Measurements from ENCODE around the gene SYT7. TPM values are rescaled to one million over a fixed set of nuclear protein-coding genes. Genes with fewer than 3 reads are reported as not detected.

The SYT7 gene
- total RNA-seq, 1 donor from 2014 or later, result 18.9 TPM

GRCh38 chr11:61571337-61571736, 9.5 kb downstream of the SYT7 start:
- peaks cover 63% of the 10 kb centered on the region for H3K4me1 ChIP-seq
- H3K9me3 ChIP-seq (replicated peaks), result no peaks in the 10 kb centered on the region
- no peak overlapping the region for H3K4me3 ChIP-seq
- DNase-seq, result no peak
- peaks cover 5% of the 10 kb centered on the region for H3K27me3 ChIP-seq (ENCODE audit: low read depth)
- TF ChIP-seq CTCF (IDR thresholded peaks at IDR 0.05; ENCODE audit: borderline replicate concordance), result no peak
- no peaks in the 10 kb centered on the region for H3K36me3 ChIP-seq
- no peak overlapping the region for H3K27ac ChIP-seq (replicated peaks)
- intact Hi-C loops (cut with micrococcal nuclease), result no loop called here

DNA sequence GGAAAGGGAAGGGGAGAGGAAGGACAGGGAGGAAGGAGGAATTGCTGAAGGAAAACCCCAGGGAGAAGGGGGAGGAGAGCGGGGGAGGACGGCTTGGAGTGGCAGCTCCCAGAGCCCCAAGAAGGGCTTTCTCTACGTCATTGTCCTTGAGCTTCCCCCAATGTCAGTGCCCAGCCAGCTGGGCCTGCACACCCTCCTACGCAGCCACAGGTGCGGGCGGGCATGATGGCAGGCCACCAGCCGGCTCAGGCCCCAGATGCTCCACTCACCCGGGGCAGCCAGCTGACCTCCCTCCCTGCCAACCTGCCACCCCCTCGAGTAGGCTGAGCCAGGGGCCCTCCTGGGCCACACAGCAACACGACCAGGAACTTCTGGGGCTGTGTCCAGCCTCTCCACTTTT, 11.2 kb downstream of the SYT7 start:
- TF ChIP-seq CTCF (IDR thresholded peaks at IDR 0.05; ENCODE audit: borderline replicate concordance), result no peak
- intact Hi-C loops (cut with micrococcal nuclease), result no loop called here
- no peak for DNase-seq
- H3K9me3 ChIP-seq (replicated peaks), result no peaks in the 10 kb centered on the region
- H3K4me3 ChIP-seq, result no peak overlapping the region
- peaks cover 54% of the 10 kb centered on the region for H3K4me1 ChIP-seq
- H3K27ac ChIP-seq (replicated peaks), result no peak overlapping the region
- H3K36me3 ChIP-seq, result no peaks in the 10 kb centered on the region
- peaks cover 5% of the 10 kb centered on the region for H3K27me3 ChIP-seq (ENCODE audit: low read depth)

DNA sequence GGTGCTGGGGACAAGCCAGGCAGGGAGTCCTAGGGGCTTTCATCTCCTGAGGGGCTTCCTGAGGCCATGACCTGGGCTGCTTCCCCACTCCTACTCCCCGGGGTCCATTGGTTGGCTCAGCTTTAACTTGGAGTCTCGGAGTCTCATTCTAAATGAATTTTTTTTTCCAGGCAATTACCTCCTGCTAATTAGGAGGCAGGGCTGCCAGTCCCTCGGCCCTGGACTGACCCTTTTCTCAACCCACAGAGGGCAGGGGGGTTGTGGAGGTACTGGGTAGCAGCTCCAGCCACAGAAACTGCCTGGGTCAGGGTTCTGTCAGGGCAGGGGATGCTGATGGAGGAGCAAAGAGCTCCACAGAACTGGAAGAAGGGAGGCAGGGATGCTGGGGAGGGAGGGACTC, 11.9 kb downstream of the SYT7 start:
- Histone ChIP-seq H3K27me3 (ENCODE audit: low read depth) (peaks cover 5% of the 10 kb centered on the region), H3K36me3 (no peaks in the 10 kb centered on the region), H3K4me3 (no peak overlapping the region), H3K9me3 (replicated peaks) (no peaks in the 10 kb centered on the region), H3K4me1 (peaks cover 54% of the 10 kb centered on the region), H3K27ac (replicated peaks) (no peak overlapping the region)
- no peak for DNase-seq
- intact Hi-C loops (cut with micrococcal nuclease), result no loop called here
- no peak for TF ChIP-seq CTCF (IDR thresholded peaks at IDR 0.05; ENCODE audit: borderline replicate concordance)

- intact Hi-C loops (cut with micrococcal nuclease), result no loop called here
- H3K9me3 ChIP-seq (replicated peaks), result no peaks in the 10 kb centered on the region
- peaks cover 45% of the 10 kb centered on the region for H3K4me1 ChIP-seq
- H3K4me3 ChIP-seq, result no peak overlapping the region
- peak; percentile 78 for DNase-seq
- peak; percentile 58 for TF ChIP-seq CTCF (IDR thresholded peaks at IDR 0.05; ENCODE audit: borderline replicate concordance)
- H3K27me3 ChIP-seq (ENCODE audit: low read depth), result peaks cover 5% of the 10 kb centered on the region
- H3K36me3 ChIP-seq, result no peaks in the 10 kb centered on the region
- H3K27ac ChIP-seq (replicated peaks), result no peak overlapping the region
These were observed 13.4 kb downstream of the SYT7 start for GRCh38 chr11:61567286-61568061.

GRCh38 chr11:61564936-61565696, 15.8 kb downstream of the SYT7 start:
- no peak for DNase-seq
- intact Hi-C loops (cut with micrococcal nuclease), result no loop called here
- Histone ChIP-seq H3K9me3 (replicated peaks) (no peaks in the 10 kb centered on the region), H3K4me1 (peaks cover 21% of the 10 kb centered on the region), H3K27me3 (ENCODE audit: low read depth) (peaks cover 5% of the 10 kb centered on the region), H3K4me3 (no peak overlapping the region), H3K36me3 (no peaks in the 10 kb centered on the region), H3K27ac (replicated peaks) (no peak overlapping the region)
- no peak for TF ChIP-seq CTCF (IDR thresholded peaks at IDR 0.05; ENCODE audit: borderline replicate concordance)

Data from left ventricle myocardium inferior (tissue), 1 donor.